Measurements from ENCODE around the gene NDC1. TPM values are rescaled to one million over a fixed set of nuclear protein-coding genes. Genes with fewer than 3 reads are reported as not detected.

NDC1 gene
- polyA plus RNA-seq, 1 donor (not counting 4 experiments of a cell fraction or from before 2014, with no cell fraction given): 36.1 TPM

DNA sequence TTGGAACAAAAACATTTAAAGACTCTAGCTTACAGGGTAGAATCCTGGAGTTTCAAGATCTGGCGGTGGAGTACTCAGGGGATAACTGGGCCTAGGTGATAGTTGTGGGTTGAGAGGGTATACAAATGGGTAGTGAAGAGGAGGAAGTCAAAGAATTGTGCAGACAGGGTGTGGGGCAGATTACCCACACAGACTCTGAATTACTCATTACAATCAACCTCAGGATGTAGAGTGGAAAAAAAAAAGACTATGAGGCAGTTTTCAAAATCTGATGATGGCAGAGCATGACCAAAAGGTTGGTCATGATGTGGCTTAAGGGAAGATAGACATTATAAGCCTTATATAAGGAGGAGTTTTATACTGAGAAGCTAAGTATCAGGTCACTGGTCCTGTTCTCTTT, 55.0 kb downstream of the NDC1 start:
- Histone ChIP-seq H3K4me3 (ENCODE audit: control insufficient read depth in 2 of 3, extremely low read depth in 1 of 3, insufficient read depth in 2 of 3, low read depth in 1 of 3, low read length in 3 of 3) (no peak overlapping the region), H3K36me3 (ENCODE audit: control insufficient read depth in 2 of 2, extremely low read depth in 1 of 2, insufficient read depth in 2 of 2, low read length in 2 of 2) (peaks cover 4 to 11% of the 10 kb centered on the region in 2 experiments), H3K9me1 (ENCODE audit: control insufficient read depth, extremely low read depth, insufficient read depth, low read length) (no peaks in the 10 kb centered on the region), H3K27me3 (ENCODE audit: control insufficient read depth, extremely low read depth, insufficient read depth, low read length) (no peaks in the 10 kb centered on the region), H3K9ac (ENCODE audit: control insufficient read depth, extremely low read depth, insufficient read depth, low read length) (no peak overlapping the region), H3K4me1 (ENCODE audit: control insufficient read depth, extremely low read depth, insufficient read depth, low read length) (no peaks in the 10 kb centered on the region), H4K20me1 (ENCODE audit: control insufficient read depth, extremely low read depth, insufficient read depth, low read length) (no peaks in the 10 kb centered on the region), H3K27ac (ENCODE audit: control insufficient read depth, insufficient read depth, low read length) (no peak overlapping the region), H3K79me2 (ENCODE audit: control insufficient read depth, insufficient read depth, low read length) (no peaks in the 10 kb centered on the region), H2AFZ (ENCODE audit: control insufficient read depth, low read length) (no peak overlapping the region), H3K4me2 (ENCODE audit: control insufficient read depth, extremely low read depth, insufficient read depth, low read depth, low read length) (no peak overlapping the region), H3K9me3 (ENCODE audit: control insufficient read depth, low read depth, low read length) (no peaks in the 10 kb centered on the region)
- DNase-seq (ENCODE audit: low read depth, low spot score): no peak
- FAIRE-seq: no peak
- dilution Hi-C loops (cut with MboI; ENCODE audit: extremely low pct_ligation_motif_present, low sequenced_read_pairs): no loop called here
- TF ChIP-seq, protein P1, sequence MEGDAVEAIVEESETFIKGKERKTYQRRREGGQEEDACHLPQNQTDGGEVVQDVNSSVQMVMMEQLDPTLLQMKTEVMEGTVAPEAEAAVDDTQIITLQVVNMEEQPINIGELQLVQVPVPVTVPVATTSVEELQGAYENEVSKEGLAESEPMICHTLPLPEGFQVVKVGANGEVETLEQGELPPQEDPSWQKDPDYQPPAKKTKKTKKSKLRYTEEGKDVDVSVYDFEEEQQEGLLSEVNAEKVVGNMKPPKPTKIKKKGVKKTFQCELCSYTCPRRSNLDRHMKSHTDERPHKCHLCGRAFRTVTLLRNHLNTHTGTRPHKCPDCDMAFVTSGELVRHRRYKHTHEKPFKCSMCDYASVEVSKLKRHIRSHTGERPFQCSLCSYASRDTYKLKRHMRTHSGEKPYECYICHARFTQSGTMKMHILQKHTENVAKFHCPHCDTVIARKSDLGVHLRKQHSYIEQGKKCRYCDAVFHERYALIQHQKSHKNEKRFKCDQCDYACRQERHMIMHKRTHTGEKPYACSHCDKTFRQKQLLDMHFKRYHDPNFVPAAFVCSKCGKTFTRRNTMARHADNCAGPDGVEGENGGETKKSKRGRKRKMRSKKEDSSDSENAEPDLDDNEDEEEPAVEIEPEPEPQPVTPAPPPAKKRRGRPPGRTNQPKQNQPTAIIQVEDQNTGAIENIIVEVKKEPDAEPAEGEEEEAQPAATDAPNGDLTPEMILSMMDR (optimal IDR thresholded peaks at IDR 0.05 in 1 of 3, IDR thresholded peaks at IDR 0.05 in 1 of 3, conservative IDR thresholded peaks at IDR 0.05 in 1 of 3; ENCODE audit: extremely low read depth in 1 of 3, insufficient read depth in 2 of 3, low read length in 3 of 3): no peak
- no peak for TF ChIP-seq EZH2 (IDR thresholded peaks at IDR 0.05; ENCODE audit: low read length)

DNA sequence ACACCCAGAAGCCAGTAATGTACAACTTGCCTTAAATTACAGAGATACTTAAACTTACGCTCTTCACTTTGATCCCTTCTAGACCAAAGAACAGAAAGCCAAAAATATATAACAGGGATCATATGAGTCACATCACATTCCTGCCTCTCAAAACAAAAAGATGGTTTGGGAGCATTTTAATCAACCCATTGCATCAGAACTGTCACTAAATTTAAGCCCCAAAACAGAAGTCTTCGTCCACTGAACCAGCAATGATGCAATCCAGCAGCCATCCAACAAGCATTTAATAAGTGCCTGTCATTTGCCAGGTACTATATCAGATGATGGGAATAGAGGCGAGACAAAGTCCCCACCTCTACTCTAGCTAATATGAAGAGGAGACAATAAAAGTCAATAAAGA, 56.4 kb downstream of the NDC1 start:
- H3K4me2 ChIP-seq (ENCODE audit: control insufficient read depth, extremely low read depth, insufficient read depth, low read depth, low read length): no peak overlapping the region
- dilution Hi-C loops (cut with MboI; ENCODE audit: extremely low pct_ligation_motif_present, low sequenced_read_pairs): no loop called here
- no peak for FAIRE-seq

More for the DNA sequence above, 56.4 kb downstream of the NDC1 start:
- Histone ChIP-seq H3K4me1 (ENCODE audit: control insufficient read depth, extremely low read depth, insufficient read depth, low read length) (no peaks in the 10 kb centered on the region), H3K9me3 (ENCODE audit: control insufficient read depth, low read depth, low read length) (no peaks in the 10 kb centered on the region), H4K20me1 (ENCODE audit: control insufficient read depth, extremely low read depth, insufficient read depth, low read length) (no peaks in the 10 kb centered on the region), H3K79me2 (ENCODE audit: control insufficient read depth, insufficient read depth, low read length) (no peaks in the 10 kb centered on the region), H3K9ac (ENCODE audit: control insufficient read depth, extremely low read depth, insufficient read depth, low read length) (no peak overlapping the region), H3K4me3 (ENCODE audit: control insufficient read depth in 2 of 3, extremely low read depth in 1 of 3, insufficient read depth in 2 of 3, low read depth in 1 of 3, low read length in 3 of 3) (no peak overlapping the region), H2AFZ (ENCODE audit: control insufficient read depth, low read length) (no peak overlapping the region), H3K27ac (ENCODE audit: control insufficient read depth, insufficient read depth, low read length) (no peak overlapping the region), H3K9me1 (ENCODE audit: control insufficient read depth, extremely low read depth, insufficient read depth, low read length) (no peaks in the 10 kb centered on the region), H3K27me3 (ENCODE audit: control insufficient read depth, extremely low read depth, insufficient read depth, low read length) (no peaks in the 10 kb centered on the region), H3K36me3 (ENCODE audit: control insufficient read depth in 2 of 2, extremely low read depth in 1 of 2, insufficient read depth in 2 of 2, low read length in 2 of 2) (peaks cover 6 to 10% of the 10 kb centered on the region in 2 experiments)
- TF ChIP-seq, protein P1 (optimal IDR thresholded peaks at IDR 0.05 in 1 of 3, IDR thresholded peaks at IDR 0.05 in 1 of 3, conservative IDR thresholded peaks at IDR 0.05 in 1 of 3; ENCODE audit: extremely low read depth in 1 of 3, insufficient read depth in 2 of 3, low read length in 3 of 3): no peak
- DNase-seq (ENCODE audit: low read depth, low spot score): no peak
